ENCODE data around the gene SNORC. TPM values are rescaled to one million over a fixed set of nuclear protein-coding genes. Genes with fewer than 3 reads are reported as not detected.

SNORC gene
- total and polyA plus RNA-seq, 2 of the 4 experiments (the other 2 are of a cell fraction) = under 0.01 to 0.67 TPM

GRCh38 chr2:232919141-232919540 lies 49.1 kb downstream of the SNORC start:
- no peak overlapping the region for H2AK5ac ChIP-seq (ENCODE audit: low read depth, low read length)
- ChIA-PET POLR2A (ENCODE audit: unreplicated experiment) (no interaction called here), CTCF (no interaction called here)
- no peaks in the 10 kb centered on the region; the same call in 1 of the 2 replicates for H3K9me3 ChIP-seq (ENCODE audit: control insufficient read depth, insufficient read depth, low read length)
- no peaks in the 10 kb centered on the region for H3K79me1 ChIP-seq (ENCODE audit: low read depth in 1 of 2, low read length in 2 of 2)
- H3K14ac ChIP-seq (replicated peaks; ENCODE audit: low read depth, low read length) = no peak overlapping the region
- H4K91ac ChIP-seq (ENCODE audit: insufficient read depth, low read depth, low read length) = no peak overlapping the region
- H3K4me3 ChIP-seq (ENCODE audit: insufficient read depth, low read depth, low read length) = no peak overlapping the region
- no peak for DNase-seq
- intact Hi-C loops (cut with micrococcal nuclease) = no loop called here
- H3K9me1 ChIP-seq (ENCODE audit: insufficient read depth, low read length) = no peaks in the 10 kb centered on the region; the same call in 1 of the 2 replicates
- H3K9ac ChIP-seq (ENCODE audit: low read depth, low read length) = no peak overlapping the region
- no peak overlapping the region for H3K56ac ChIP-seq (ENCODE audit: extremely low read depth, insufficient read depth, low read length)
- no peak overlapping the region for H2AFZ ChIP-seq (replicated peaks; ENCODE audit: low read length, poor library complexity)
- no peak for ATAC-seq (ENCODE audit: low read depth)
- no peaks in the 10 kb centered on the region for H3K4me1 ChIP-seq (ENCODE audit: control insufficient read depth, insufficient read depth, low read length)
- H3K4me2 ChIP-seq (ENCODE audit: low read depth, low read length) = no peak overlapping the region
- H2BK20ac ChIP-seq (ENCODE audit: low read depth, low read length) = no peak overlapping the region
- WGBS, 2 experiments (ENCODE audit: extremely low coverage in 2 of 2, insufficient read length in 1 of 2) = 100% methylated on average over 4 of the region's 6 CpGs; no CpG with 5 or more reads in 1 of the 2 experiments
- no peak overlapping the region for H3K18ac ChIP-seq (ENCODE audit: low read depth, low read length)
- H4K5ac ChIP-seq (ENCODE audit: low read depth, low read length) = no peak overlapping the region
- H2BK15ac ChIP-seq (ENCODE audit: low read depth, low read length) = no peak overlapping the region
- no peak overlapping the region for H3K4ac ChIP-seq (ENCODE audit: low read depth, low read length)
- dilution Hi-C loops (cut with HindIII; ENCODE audit: low sequenced_read_pairs, unreplicated experiment) = no loop called here
- no peaks in the 10 kb centered on the region for H4K20me1 ChIP-seq (ENCODE audit: insufficient read depth, low read length)
- no TSS peak for BruUV-seq (replicated peaks)
- no peak overlapping the region for H2AK9ac ChIP-seq (replicated peaks; ENCODE audit: low read depth, low read length, poor library complexity)
- no peak overlapping the region for H3K27ac ChIP-seq (ENCODE audit: insufficient read depth, low read length)
- H3K36me3 ChIP-seq (ENCODE audit: control insufficient read depth, insufficient read depth, low read length) = no peaks in the 10 kb centered on the region
- TF ChIP-seq MAZ (IDR thresholded peaks at IDR 0.05; ENCODE audit: borderline replicate concordance, low read depth, low read length) (no peak), SMC3 (IDR thresholded peaks at IDR 0.05; ENCODE audit: low read depth, low read length) (no peak), RFX5 (IDR thresholded peaks at IDR 0.05; ENCODE audit: low read depth, low read length) (no peak), RAD21 (IDR thresholded peaks at IDR 0.05; ENCODE audit: low read length) (no peak), RCOR1 (IDR thresholded peaks at IDR 0.05; ENCODE audit: insufficient replicate concordance, low read length) (no peak), POLR2A (IDR thresholded peaks at IDR 0.05; ENCODE audit: low read depth, low read length) (no peak), MXI1 (IDR thresholded peaks at IDR 0.05; ENCODE audit: borderline replicate concordance, low read depth, low read length) (no peak), CTCF (conservative IDR thresholded peaks at IDR 0.05; ENCODE audit: low read depth, low read length) (no peak), FOS (IDR thresholded peaks at IDR 0.05; ENCODE audit: low read depth, low read length) (no peak), NFE2L2 (IDR thresholded peaks at IDR 0.05; ENCODE audit: low read depth, low read length) (no peak), CHD1 (IDR thresholded peaks at IDR 0.05; ENCODE audit: low read depth, low read length) (no peak), BHLHE40 (IDR thresholded peaks at IDR 0.05; ENCODE audit: low read depth, low read length) (no peak)
- in situ Hi-C loops (cut with MboI; ENCODE audit: low sequenced_read_pairs) = no loop called here
- peaks cover 18% of the 10 kb centered on the region for H3K27me3 ChIP-seq (ENCODE audit: control insufficient read depth, insufficient read depth, low read length)
- no peak overlapping the region for H4K8ac ChIP-seq (ENCODE audit: low read depth in 2 of 2, low read length in 2 of 2)
- no peak overlapping the region for H2BK5ac ChIP-seq (ENCODE audit: low read depth, low read length, poor library complexity, severe bottlenecking)
- H3K23ac ChIP-seq (ENCODE audit: low read depth, low read length) = no peak overlapping the region
- H2BK120ac ChIP-seq (ENCODE audit: low read depth, low read length) = no peak overlapping the region
